ENCODE data around the gene ITLN1. TPM values are rescaled to one million over a fixed set of nuclear protein-coding genes. Genes with fewer than 3 reads are reported as not detected.
"Not testable (repeated sequence)": the region's sequence is repeated elsewhere in the genome, so short reads cannot be mapped to it uniquely, and the experiment has no call there.

ITLN1 gene
- total and polyA plus RNA-seq, 10 donors = 0.52 to 3.6 (median 1.7) TPM

DNA sequence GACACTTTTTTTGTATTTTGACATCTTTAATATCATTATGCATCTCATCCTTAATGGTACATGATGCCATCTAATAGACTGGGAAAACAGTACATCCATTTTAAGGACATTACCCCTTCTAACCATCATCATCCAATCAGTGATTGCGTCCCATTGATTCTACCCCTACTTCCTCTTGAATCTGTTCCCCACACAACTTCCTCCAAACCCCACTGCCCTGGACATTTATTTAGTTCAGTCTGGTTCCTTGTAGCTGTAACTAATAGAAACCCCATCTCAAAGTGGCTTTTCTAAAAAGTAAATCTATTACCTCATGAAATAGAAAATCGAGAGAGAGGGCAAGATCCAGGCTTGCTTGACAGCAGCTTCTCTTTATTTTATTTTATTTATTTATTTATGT is 2.1 kb upstream of the ITLN1 start:
- peaks cover 0 to 12% (median 0%) of the 10 kb centered on the region in 6 donors for H3K4me1 ChIP-seq
- WGBS, 5 donors = 61 to 77% (median 70%) methylated on average over 2 of the region's 2 CpGs
- no peak for DNase-seq
- TF ChIP-seq POLR2A (IDR thresholded peaks at IDR 0.05) (no peak), POLR2AphosphoS5 (IDR thresholded peaks at IDR 0.05) (no peak)
- TF ChIP-seq, protein P1, sequence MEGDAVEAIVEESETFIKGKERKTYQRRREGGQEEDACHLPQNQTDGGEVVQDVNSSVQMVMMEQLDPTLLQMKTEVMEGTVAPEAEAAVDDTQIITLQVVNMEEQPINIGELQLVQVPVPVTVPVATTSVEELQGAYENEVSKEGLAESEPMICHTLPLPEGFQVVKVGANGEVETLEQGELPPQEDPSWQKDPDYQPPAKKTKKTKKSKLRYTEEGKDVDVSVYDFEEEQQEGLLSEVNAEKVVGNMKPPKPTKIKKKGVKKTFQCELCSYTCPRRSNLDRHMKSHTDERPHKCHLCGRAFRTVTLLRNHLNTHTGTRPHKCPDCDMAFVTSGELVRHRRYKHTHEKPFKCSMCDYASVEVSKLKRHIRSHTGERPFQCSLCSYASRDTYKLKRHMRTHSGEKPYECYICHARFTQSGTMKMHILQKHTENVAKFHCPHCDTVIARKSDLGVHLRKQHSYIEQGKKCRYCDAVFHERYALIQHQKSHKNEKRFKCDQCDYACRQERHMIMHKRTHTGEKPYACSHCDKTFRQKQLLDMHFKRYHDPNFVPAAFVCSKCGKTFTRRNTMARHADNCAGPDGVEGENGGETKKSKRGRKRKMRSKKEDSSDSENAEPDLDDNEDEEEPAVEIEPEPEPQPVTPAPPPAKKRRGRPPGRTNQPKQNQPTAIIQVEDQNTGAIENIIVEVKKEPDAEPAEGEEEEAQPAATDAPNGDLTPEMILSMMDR (IDR thresholded peaks at IDR 0.05 in 8 of 11, conservative IDR thresholded peaks at IDR 0.05 in 3 of 11) = no peak
- H3K4me3 ChIP-seq = no peak overlapping the region
- H3K36me3 ChIP-seq = no peaks in the 10 kb centered on the region
- H3K27me3 ChIP-seq (replicated peaks in 1 of 7) = peaks cover 0 to 12% (median 0%) of the 10 kb centered on the region in 7 donors
- intact Hi-C loops (cut with DNase I; ENCODE audit: low total_unique reads) = no loop called here
- H3K9me3 ChIP-seq = no peaks in the 10 kb centered on the region
- no peak overlapping the region for H3K27ac ChIP-seq

DNA sequence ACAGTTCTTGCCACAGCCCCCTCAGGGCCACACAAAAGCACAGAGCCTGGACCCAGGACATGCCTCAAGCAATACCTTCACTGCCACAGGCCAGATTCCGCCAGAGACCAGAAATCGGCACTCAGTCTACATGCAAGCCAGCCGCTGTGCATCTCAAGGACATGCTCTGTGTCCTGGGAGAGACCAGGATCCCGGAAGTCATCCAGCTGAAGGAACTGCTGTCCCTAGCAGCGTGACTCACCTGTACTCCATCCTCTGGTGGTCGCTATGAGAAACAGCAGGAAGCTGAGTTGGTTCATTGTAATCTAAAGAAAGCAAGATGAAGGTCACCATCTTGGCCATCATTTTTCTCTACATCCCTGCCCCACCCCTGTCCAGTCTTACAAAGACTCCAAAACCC is 401 bp downstream of the ITLN1 start:
- peaks cover 0 to 19% (median 0%) of the 10 kb centered on the region in 6 donors for H3K4me1 ChIP-seq
- H3K9me3 ChIP-seq = no peaks in the 10 kb centered on the region
- peak overlapping the region in 4 of 8 donors; percentile 3 to 44 (median 26) for H3K27ac ChIP-seq
- DNase-seq = no peak
- peaks cover 0 to 5% (median 0%) of the 10 kb centered on the region in 7 donors for H3K27me3 ChIP-seq (replicated peaks in 1 of 7)
- TF ChIP-seq POLR2AphosphoS5 (IDR thresholded peaks at IDR 0.05) = no peak
- TF ChIP-seq, protein P1 (IDR thresholded peaks at IDR 0.05 in 8 of 11, conservative IDR thresholded peaks at IDR 0.05 in 3 of 11) = peak in 4 of 11 experiments; percentile 49 to 65 (median 58)
- no peak for TF ChIP-seq POLR2A (IDR thresholded peaks at IDR 0.05)
- no peak overlapping the region for H3K4me3 ChIP-seq
- 57 to 90% (median 85%) methylated on average over 5 to 6 of the region's 6 CpGs for whole genome bisulfite sequencing, 5 donors
- intact Hi-C loops (cut with DNase I; ENCODE audit: low total_unique reads) = no loop called here
- no peaks in the 10 kb centered on the region for H3K36me3 ChIP-seq

DNA sequence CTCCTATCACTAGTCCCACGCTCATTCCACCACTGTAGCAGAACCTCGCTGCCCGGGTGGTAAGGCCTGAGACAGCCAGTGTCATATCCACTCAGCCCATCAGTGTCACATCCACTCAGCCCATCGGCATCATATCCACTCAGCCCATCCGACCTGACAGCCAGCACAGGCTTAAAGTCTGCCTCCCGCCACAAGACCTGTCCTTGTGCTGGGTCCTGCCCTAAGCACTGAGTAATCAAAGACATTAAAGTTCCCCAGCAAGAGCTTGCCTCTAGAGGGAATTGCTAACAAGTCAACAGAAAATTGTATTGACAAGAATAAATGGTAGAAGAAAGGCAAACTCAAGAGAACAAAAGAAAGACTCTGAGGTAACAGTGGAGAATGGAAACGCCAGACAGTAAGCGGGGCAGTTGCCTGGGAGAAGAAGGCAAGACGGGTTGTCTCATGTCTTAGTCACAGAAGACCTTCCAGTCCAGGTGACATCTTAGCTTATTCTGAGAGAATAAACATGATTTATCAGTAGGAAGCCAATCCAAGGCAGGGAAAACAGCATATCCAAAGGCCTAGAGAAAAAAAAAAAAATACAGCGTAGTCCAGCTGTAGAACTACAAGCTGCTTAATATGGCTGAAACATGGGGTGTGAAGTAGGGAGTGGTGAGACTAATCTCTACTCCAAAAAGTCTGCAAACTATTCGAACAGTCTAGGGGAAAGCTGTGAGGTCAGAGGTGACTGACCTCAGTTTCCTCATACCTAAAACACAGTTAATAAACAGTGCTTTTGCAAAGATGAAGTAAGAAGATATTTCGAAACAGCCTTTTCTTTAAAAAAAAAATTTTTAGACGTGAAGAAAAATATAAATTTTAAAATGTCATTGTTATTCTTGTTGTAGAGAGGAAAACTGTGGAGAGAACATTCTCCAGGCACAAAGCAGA is 1.1 kb downstream of the ITLN1 start:
- DNase-seq = no peak
- WGBS, 5 donors = 81 to 87% (median 83%) methylated on average over 13 of the region's 13 CpGs
- TF ChIP-seq POLR2AphosphoS5 (IDR thresholded peaks at IDR 0.05) = no peak
- TF ChIP-seq, protein P1 (IDR thresholded peaks at IDR 0.05 in 8 of 11, conservative IDR thresholded peaks at IDR 0.05 in 3 of 11) = no peak
- no peak for TF ChIP-seq POLR2A (IDR thresholded peaks at IDR 0.05)
- no peaks in the 10 kb centered on the region for H3K27me3 ChIP-seq (replicated peaks in 1 of 7)
- peak overlapping the region in 4 of 8 donors; percentile 18 to 44 (median 26) for H3K27ac ChIP-seq
- peaks cover 0 to 23% (median 0%) of the 10 kb centered on the region in 6 donors for H3K4me1 ChIP-seq
- intact Hi-C loops (cut with DNase I; ENCODE audit: low total_unique reads) = no loop called here
- H3K4me3 ChIP-seq = no peak overlapping the region
- no peaks in the 10 kb centered on the region for H3K9me3 ChIP-seq
- H3K36me3 ChIP-seq = no peaks in the 10 kb centered on the region

DNA sequence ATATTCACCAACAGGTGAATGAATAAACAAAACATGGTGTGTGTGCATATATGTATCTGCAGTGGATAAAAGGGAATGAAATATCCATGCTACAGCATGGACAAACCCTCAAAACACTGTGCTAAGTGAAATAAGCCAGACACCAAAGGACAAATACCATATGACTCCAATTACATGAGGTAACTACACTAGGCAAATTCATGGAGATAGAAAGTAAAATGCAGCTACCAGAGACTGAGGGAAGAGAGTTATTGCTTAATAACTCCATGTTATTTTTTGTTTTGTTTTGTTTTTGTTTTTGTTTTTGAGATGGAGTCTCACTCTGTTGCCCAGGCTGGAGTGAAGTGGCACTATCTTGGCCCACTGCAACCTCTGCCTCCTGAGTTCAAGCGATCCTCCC is 2.4 kb downstream of the ITLN1 start:
- no peaks in the 10 kb centered on the region for H3K36me3 ChIP-seq
- no peak overlapping the region for H3K27ac ChIP-seq
- intact Hi-C loops (cut with DNase I; ENCODE audit: low total_unique reads) = no loop called here
- H3K9me3 ChIP-seq = no peaks in the 10 kb centered on the region
- no peak for DNase-seq
- no peak overlapping the region for H3K4me3 ChIP-seq
- TF ChIP-seq POLR2AphosphoS5 (IDR thresholded peaks at IDR 0.05) = no peak
- TF ChIP-seq, protein P1 (IDR thresholded peaks at IDR 0.05 in 8 of 11, conservative IDR thresholded peaks at IDR 0.05 in 3 of 11) = no peak
- TF ChIP-seq POLR2A (IDR thresholded peaks at IDR 0.05) = no peak
- peaks cover 0 to 24% (median 0%) of the 10 kb centered on the region in 6 donors for H3K4me1 ChIP-seq
- H3K27me3 ChIP-seq (replicated peaks in 1 of 7) = no peaks in the 10 kb centered on the region
- 95 to 100% (median 100%) methylated on average over 1 of the region's 1 CpG for whole genome bisulfite sequencing, 5 donors

DNA sequence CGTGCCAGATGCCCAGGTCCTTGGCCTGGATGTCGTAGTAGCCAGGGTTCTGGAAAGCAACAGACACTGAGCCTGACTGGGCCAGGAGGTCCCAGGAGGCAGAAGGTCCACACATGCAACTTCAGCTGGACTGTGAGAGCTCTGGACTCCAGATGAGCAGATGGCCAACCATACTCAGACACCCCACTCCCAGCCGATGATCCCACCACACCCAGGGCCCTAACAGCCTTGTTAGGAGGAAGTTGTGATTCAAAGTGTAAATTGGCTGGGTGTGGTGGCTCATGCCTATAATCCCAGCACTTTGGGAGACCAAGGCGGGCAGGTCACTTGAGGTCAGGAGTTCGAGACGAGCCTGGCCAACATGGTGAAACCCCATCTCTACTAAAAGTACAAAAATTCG is 3.7 kb downstream of the ITLN1 start:
- H3K9me3 ChIP-seq; DNase-seq; H3K36me3 ChIP-seq; H3K27me3 ChIP-seq (replicated peaks in 1 of 7); intact Hi-C loops (cut with DNase I; ENCODE audit: low total_unique reads); H3K4me3 ChIP-seq: not testable (repeated sequence)
- 71 to 92% (median 82%) methylated on average over 3 to 7 of the region's 7 CpGs for WGBS, 5 donors
- H3K4me1 ChIP-seq = peaks cover 0 to 36% (median 3%) of the 10 kb centered on the region in 6 donors
- H3K27ac ChIP-seq = peak overlapping the region in 1 of 8 donors; percentile 28
